Kasumi-1 (cell line): ENCODE measurements around the gene ZNF683.
A peak's percentile ranks its signal among the peaks of the same experiment; 100 is the strongest.
"Not testable (repeated sequence)": the region's sequence is repeated elsewhere in the genome, so short reads cannot be mapped to it uniquely, and the experiment has no call there.

Experiments
- DNase-seq, 2 experiments: peaks; one replicate each; lab custom pipeline; 2025; lab: John Stamatoyannopoulos, UW

ZNF683 gene

DNA sequence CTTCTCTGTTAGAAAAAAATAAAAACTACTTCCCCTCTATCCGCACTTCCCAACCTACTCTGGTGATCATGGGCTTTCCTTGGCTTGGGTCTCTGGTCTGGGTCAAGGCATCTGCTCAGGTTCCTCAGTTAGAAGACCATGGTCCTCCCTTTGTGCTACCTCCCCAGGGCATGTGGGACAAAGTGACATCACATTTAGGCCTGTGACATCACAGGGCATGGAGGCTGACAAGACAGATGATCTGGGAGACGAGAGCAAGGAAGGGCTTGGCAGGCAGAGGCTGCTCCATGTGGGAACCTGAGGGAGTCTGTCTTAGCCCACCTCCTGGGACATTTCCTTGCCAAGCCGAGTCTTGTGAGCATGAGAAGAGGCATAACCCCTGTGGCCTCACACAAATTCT is at the start of gene ZNF683:
ZNF683 (minus strand) TSS at position 140 of the 400 bp plus-strand sequence. CDS start 4,179 bp downstream, outside the sequence.
- not testable (repeated sequence) for DNase-seq

DNA sequence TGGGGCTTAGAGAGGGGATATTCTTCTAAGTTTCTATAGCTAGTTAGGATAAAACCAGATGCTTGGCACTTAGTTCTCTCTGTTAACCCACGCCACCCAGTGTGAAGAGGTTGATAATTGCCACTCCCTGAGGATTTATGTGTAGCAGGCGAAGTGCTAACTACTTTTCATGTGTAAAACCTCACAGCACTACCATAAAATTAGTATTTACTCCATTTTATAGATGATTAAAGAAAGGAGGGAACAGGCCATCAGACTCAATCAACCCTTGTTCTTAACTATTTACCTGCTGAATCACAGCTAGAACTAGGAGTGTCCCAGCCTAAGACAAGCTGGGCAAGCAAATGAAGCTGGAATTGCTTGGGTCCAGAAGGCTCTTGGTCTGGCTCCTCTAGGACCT is 46.9 kb upstream of the ZNF683 start:
- no peak for DNase-seq

DNA sequence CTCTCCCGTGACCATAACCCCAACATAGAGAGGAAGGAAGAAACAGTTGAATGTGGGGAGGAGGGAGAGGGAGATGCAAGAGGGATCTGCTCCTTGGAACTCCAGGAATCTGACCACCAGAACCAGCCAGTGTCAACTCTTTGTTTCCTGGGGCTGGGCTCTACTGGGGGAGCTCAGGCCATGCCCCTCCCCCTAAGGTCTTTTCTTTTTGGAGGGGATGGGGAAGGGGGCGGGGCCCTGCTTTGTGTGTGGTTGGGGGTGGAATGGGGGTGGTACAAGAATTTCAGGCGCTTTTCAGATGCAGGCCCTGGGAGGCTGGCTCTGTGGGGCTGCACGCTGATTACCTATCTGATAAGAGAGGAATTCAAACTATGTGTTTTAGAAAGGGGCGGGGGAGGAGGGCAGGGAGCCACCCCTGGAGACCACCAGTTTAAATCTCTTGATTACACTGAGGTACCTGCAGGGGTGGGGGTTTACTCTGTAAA is 46.4 kb upstream of the ZNF683 start:
- no peak for DNase-seq

DNA sequence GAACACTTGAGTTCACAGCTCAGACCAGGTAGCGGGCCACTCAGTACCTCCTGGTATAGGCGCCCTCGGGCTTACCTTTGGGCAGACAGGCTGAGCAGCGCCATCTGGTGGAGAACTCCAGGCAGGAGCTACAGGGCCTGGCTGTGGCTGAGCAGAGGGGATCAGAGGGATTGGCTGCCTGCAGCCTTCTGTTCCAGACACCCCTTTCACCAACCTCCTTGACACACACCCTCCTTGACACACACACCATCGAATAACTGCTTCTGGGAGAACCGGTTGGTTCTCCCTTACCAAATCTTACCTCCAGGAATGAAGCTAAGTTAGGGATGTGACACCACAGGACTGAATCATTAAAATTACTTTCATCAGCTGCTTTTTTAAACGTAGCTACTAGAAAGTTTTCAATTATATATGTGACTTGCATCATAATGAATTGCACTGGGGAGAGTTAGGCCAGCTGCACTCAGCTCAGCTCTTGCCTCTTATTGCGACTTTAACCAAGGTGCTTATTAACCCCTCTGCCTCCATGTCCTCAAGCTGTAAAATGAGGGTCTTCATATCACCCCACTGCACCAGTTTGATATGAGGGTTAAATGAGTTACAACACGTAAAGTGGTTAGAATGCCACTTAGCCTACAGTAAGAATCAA is 44.7 kb upstream of the ZNF683 start:
- peak; percentile 63 to 74 for DNase-seq

DNA sequence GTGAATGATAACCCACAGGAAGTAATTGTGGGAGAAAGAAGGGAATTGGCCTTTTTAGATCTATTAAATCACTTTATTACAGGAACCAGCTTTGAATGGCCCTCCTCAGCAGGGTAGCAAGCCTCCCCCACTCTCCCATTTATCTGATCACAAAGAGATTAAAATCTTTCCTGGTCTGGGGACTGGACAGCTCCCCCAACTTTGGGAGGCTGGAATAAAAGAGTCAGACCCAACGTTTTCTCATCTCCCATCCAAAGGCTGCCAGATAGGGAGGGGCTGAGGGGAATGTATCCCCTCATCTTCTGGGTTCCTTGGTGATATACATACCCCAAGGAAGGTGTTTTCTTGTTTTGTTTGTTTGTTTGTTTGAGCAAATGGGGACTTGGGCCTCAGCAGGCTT is 40.5 kb upstream of the ZNF683 start:
- no peak for DNase-seq

DNA sequence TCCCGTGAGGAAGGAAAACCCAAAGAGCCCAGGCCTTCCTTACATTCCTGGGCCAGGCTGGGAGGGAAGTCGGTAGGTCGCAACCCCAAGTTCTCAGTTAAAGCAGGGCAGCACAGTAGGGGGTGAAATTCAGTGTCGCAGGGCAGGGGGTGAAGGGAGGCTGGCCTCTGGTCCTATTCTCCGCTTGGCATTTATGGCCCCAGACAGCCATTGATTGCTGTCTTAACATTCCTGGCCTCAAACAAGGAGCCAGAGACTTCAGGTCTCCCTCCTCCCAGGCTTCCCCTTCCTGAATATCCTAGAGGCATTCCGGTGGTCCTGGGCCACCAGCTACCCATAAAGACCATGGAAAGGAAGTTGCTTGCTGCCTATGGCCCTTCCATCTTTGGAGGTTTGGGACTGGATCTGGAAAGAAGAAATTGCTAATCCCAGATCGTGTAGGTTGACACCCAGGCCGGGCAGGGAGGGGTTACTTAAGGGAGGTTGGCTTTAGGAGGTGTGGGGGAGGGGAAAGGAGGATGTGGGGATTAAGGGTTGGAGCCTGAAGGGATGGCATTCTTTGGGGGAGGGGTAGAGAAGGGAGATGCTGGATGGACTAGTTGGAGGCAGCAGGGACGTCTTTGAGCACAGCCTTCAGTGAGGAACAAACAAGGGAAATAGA is 39.8 kb upstream of the ZNF683 start:
- DNase-seq, result no peak

DNA sequence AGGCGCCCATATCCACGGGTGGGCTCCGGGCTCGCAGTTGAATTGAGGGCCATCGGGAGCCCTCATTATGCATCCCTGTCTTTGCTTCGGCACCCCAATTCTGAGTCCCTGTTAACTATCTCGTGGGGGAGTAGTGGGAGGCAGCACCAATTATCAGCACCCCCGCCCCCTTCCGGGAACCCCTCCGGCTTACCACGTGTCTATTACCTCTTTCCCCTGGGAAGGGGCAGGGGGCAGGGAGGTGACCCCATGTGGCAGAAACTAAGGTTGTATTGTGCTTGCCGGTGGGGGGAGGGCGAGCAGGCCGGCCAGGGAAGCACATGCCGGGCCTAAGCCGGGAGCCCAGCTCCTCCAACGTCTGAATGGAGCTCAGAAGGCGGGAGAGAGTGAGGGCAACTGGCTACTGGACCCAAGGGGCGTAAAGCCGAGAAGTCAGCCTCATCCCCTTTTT is 39.1 kb upstream of the ZNF683 start:
- DNase-seq, result no peak

- DNase-seq, result no peak
These were observed 38.4 kb upstream of the ZNF683 start, which contains the start of gene LIN28A for GRCh38 chr1:26410706-26411623. LIN28A (plus strand) TSS chr1:26410817; CDS start chr1:26410892, 75 bp downstream.

DNA sequence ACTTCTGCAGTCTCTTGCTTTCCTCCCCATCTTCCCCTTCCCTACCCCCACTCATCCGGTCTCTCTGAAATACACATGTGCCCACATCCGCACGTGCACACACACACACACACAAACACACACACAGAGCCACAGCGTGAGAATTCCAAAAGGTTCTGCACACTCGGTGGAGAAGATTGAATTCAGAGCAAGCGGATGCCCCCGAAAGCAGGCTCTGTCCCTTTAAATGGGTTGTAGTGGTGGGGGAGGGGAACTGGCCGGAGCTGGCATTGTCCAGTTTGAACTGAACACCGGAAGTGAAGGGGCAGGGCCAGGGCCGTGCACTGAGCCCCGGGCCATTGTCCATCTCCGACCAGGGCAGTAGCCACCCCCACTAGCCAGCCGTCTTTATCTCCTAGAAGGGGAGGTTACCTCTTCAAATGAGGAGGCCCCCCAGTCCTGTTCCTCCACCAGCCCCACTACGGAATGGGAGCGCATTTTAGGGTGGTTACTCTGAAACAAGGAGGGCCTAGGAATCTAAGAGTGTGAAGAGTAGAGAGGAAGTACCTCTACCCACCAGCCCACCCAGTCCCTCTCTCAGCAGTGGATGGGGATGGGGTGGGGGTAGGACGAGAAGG is 36.7 kb upstream of the ZNF683 start:
- no peak for DNase-seq

DNA sequence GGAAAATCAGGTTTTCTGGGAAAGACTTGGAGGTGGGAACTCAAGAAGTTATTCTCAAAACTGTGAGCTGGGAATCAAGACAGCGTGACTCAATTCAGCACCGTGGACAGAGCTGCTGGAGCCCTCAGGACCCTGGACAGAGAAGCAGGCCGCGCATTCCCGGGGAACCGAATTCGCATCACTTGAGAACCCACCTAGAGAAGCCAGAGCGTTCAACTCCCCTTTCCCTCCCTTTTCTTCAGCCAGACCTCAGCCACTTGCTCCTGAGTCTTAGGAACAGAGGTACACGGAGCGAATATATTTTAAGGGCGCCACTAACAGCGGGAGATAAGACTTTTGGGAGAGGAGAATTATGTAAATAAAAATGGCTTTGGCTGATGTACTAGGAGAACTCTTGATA is 36.1 kb upstream of the ZNF683 start:
- DNase-seq, result peak; percentile 63 to 70

- DNase-seq, result no peak
These were observed 32.8 kb upstream of the ZNF683 start for GRCh38 chr1:26405281-26405915.

DNA sequence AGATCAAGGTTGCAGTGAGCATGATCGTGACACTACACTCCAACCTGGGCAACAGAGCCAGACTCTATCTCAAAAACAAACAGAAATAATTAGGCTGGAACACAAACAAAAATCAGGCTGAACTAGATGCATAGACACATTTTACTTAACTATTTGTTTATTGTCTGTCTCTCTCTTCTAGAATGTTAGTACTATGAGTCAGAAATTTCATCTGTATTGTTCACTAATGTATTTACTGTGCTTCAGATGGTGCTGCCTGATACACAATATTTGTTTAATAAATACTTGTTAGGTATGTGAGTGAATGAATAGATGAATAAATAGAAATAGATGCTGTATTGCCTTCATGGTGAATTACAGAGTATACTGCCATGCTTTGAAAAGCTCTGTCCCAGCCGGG is 32.1 kb upstream of the ZNF683 start:
- DNase-seq, result no peak

GRCh38 chr1:26403656-26404055 is 31.1 kb upstream of the ZNF683 start:
- no peak for DNase-seq

- no peak for DNase-seq
These were observed 29.3 kb upstream of the ZNF683 start for GRCh38 chr1:26401891-26402290.

- no peak for DNase-seq
These were observed 26.5 kb upstream of the ZNF683 start for GRCh38 chr1:26399034-26399433.

DNA sequence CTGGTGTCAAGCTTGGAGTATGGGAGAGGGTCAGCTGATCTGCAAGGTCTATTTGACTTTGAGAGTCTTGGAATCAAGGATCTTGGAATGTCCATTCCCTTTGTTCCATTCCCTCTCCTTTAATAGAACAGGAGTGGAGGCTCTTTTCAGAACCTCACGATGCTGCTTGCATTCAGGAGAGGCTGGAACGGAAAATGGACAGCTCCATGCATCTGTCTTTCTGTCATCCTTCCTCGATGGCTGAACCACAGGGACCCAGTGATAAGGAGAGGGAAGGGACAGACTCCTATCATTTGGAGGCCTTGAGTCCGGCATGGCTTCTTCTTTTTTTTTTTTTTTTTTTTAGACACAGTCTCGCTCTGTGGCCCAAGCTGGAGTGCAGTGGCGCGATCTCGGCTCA is 23.2 kb upstream of the ZNF683 start:
- DNase-seq, result no peak

GRCh38 chr1:26391450-26391849 is 18.9 kb upstream of the ZNF683 start:
- DNase-seq, result peak; percentile 30 to 38

GRCh38 chr1:26389604-26390247 is 17.2 kb upstream of the ZNF683 start:
- DNase-seq, result no peak

DNA sequence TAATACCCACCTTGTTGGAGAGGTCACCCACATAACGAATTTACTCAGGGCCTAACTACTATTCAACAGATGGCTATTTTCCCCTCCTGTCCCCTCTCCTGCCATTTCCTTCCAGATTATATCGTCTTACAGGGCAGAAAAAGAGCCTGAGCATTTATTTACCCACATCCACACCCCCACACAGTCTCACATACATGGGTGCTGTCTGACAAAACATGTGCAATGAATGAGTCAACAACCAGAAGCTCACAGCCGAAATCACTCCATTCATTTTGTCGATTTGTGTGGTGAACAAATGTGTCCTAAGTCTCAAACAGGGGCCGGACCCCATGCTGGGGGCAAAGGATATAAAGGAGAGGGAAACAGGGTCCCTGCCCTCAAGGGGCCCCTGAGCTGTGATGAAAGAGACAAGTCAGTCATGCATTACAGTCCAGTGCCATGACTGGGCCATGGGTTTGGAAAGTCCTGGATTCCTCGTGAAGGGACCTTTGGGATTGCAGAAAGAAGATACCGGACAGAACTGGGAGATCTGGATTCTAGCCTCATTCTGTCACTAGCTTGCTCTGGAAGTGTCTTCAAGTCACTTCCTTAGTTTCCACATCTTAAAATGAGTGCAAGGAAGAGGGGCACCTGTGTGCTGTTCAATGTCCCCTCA is 16.4 kb upstream of the ZNF683 start:
- DNase-seq, result no peak

DNA sequence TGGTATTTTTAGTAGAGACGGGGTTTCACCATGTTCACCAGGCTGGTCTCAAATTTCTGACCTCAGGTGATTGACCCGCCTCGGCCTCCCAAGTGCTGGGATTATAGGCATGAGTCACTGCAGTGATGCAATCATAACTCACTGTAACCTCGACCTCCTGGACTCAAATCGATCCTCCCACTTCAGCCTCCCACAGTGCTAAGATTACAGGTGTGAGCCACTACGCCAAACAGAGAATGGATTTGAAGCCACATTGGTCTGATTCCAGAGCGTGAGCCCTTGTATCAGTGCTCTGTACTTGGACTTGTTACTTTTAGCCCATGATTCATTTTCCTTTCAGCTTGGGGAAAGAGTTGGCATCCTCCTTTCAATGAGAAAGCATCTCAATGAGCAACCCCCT is 14.9 kb upstream of the ZNF683 start:
- no peak for DNase-seq
